Testis (tissue), 3 donors: ENCODE measurements around the gene COL9A3. TPM values are rescaled to one million over a fixed set of nuclear protein-coding genes. Genes with fewer than 3 reads are reported as not detected.

ENCODE experiments used
- DNase-seq: peaks from one replicate; pipeline ENCODE4 v3.0.0-alpha.2; 2019
- H3K27ac ChIP-seq, 2 donors: fragments of 200-600 bp; sonication (generic); one replicate each; pipeline ENCODE4 v1.5.1; 2019
- H3K27me3 ChIP-seq: fragments of 200-600 bp; sonication (generic); one replicate; pipeline ENCODE4 v1.5.1; 2019
- H3K36me3 ChIP-seq: fragments of 200-600 bp; sonication (generic); one replicate; pipeline ENCODE4 v1.5.1; 2017; ENCODE audit warnings: low read depth; ENCODE audit errors: missing control alignments
- H3K4me1 ChIP-seq: fragments of 200-600 bp; sonication (generic); one replicate; pipeline ENCODE4 v1.5.1; 2019
- H3K4me3 ChIP-seq, 2 donors: fragments of 200-600 bp; sonication (generic); one replicate each; pipeline ENCODE4 v1.5.1; 2017 to 2019
- H3K9me3 ChIP-seq: fragments of 200-600 bp; sonication (generic); one replicate; pipeline ENCODE4 v1.5.1; 2017
- CTCF ChIP-seq, 3 experiments: fragments of 450-650 bp in 2 of 3; fragments of 200-600 bp in 1 of 3; sonication (generic) in 1 of 3; IDR thresholded peaks; one replicate each; pipeline ENCODE4 v1.5.1; 2016 to 2019; ENCODE audit warnings: antibody characterized with exemption in 3 of 3, mild to moderate bottlenecking in 2 of 3, moderate library complexity in 1 of 3
- POLR2A ChIP-seq: fragments of 450-650 bp; IDR thresholded peaks from one replicate; pipeline ENCODE4 v1.6.1; 2017; ENCODE audit warnings: antibody characterized with exemption, mild to moderate bottlenecking, moderate library complexity
- WGBS, 2 donors: methylation state at CpG; one replicate each; pipeline ENCODE4 v1.1.5; 2018; 5-methylcytosine and 5-hydroxymethylcytosine counted together
- intact Hi-C: fragments of 100-400 bp; cut with DNase I; formaldehyde crosslinking; loops from one replicate; pipeline ENCODE4 v1.15.1; 2023; ENCODE audit warnings: low total_unique reads
- polyA plus RNA-seq: library from polyadenylated mRNA; stranded (reverse); fragments of 350-450 nt; fragmentation: Illumina TruSeq; extraction: RNeasy Lipid Tissue Mini Kit (QIAGEN cat#74804); gene quantifications from one replicate; pipeline ENCODE4 v1.2.3, GENCODE V29; 2014; ENCODE audit warnings: low read depth, low replicate concordance; ENCODE audit not compliant: insufficient read depth
- total RNA-seq, 2 donors: library from RNA; depleted of rRNA; stranded (reverse); fragments of >200 nt; gene quantifications; one replicate each; pipeline ENCODE4 v1.2.3, GENCODE V29; 2016

COL9A3 gene
- total and polyA plus RNA-seq, 3 donors from 2014 or later: 19.1 to 50.6 (median 21.3) TPM

GRCh38 chr20:62818592-62819493 lies 2.0 kb downstream of the COL9A3 start:
- H3K9me3 ChIP-seq: no peaks in the 10 kb centered on the region
- no peak for TF ChIP-seq POLR2A
- no peak for TF ChIP-seq CTCF (IDR thresholded peaks at IDR 0.05)
- DNase-seq: peak; percentile 57
- WGBS, 2 donors: 37 to 44% methylated on average over 7 to 25 of the region's 25 CpGs
- no peak overlapping the region for H3K4me3 ChIP-seq
- H3K36me3 ChIP-seq: no peaks in the 10 kb centered on the region
- no peak overlapping the region for H3K27ac ChIP-seq
- H3K27me3 ChIP-seq: no peaks in the 10 kb centered on the region
- intact Hi-C loops: loop anchor here (10.0 kb wide), 1 partner anchor 154 kb away; no protein-coding TSS in a partner anchor
- H3K4me1 ChIP-seq: peaks cover 34% of the 10 kb centered on the region

- Histone ChIP-seq H3K4me1 (peaks cover 34% of the 10 kb centered on the region), H3K9me3 (no peaks in the 10 kb centered on the region), H3K4me3 (no peak overlapping the region), H3K27me3 (no peaks in the 10 kb centered on the region), H3K36me3 (no peaks in the 10 kb centered on the region), H3K27ac (no peak overlapping the region)
- intact Hi-C loops: loop anchor here (10.0 kb wide), 1 partner anchor 155 kb away; no protein-coding TSS in a partner anchor
- WGBS, 2 donors: 70% methylated on average over 16 of the region's 16 CpGs; no CpG with 5 or more reads in 1 of the 2 donors
- TF ChIP-seq CTCF (IDR thresholded peaks at IDR 0.05) (no peak), POLR2A (no peak)
- DNase-seq: no peak
Observed at GRCh38 chr20:62819494-62820174, 2.8 kb downstream of the COL9A3 start.

GRCh38 chr20:62820208-62820961 lies 3.5 kb downstream of the COL9A3 start:
- Histone ChIP-seq H3K4me3 (no peak overlapping the region), H3K9me3 (no peaks in the 10 kb centered on the region), H3K36me3 (no peaks in the 10 kb centered on the region), H3K27ac (no peak overlapping the region), H3K4me1 (peaks cover 33% of the 10 kb centered on the region), H3K27me3 (no peaks in the 10 kb centered on the region)
- TF ChIP-seq POLR2A (no peak), CTCF (IDR thresholded peaks at IDR 0.05) (no peak)
- intact Hi-C loops: no loop called here
- DNase-seq: no peak
- WGBS, 2 donors: 81 to 91% methylated on average over 7 to 23 of the region's 23 CpGs

GRCh38 chr20:62820962-62821725 lies 4.3 kb downstream of the COL9A3 start:
- intact Hi-C loops: no loop called here
- Histone ChIP-seq H3K4me1 (peaks cover 25% of the 10 kb centered on the region), H3K27me3 (no peaks in the 10 kb centered on the region), H3K4me3 (no peak overlapping the region), H3K27ac (no peak overlapping the region), H3K36me3 (no peaks in the 10 kb centered on the region), H3K9me3 (no peaks in the 10 kb centered on the region)
- no peak for DNase-seq
- no peak for TF ChIP-seq POLR2A
- no peak for TF ChIP-seq CTCF (IDR thresholded peaks at IDR 0.05)
- WGBS, 2 donors: 92 to 95% methylated on average over 4 to 19 of the region's 19 CpGs
